Left renal cortex interstitium (tissue), 4 donors: ENCODE data around the gene TRPM5. TPM values are rescaled to one million over a fixed set of nuclear protein-coding genes. Genes with fewer than 3 reads are reported as not detected.

Experiments
- DNase-seq, 4 donors: peaks; one replicate each; pipeline ENCODE4 v3.0.0-alpha.2; 2013; ENCODE audit warnings: low read depth in 4 of 4, low spot score in 2 of 4, missing footprints in 1 of 4
- polyA plus RNA-seq, 4 donors: library from polyadenylated mRNA; unstranded; fragments of 120-200 nt; gene quantifications; one replicate each; pipeline ENCODE4 v1.2.1, GENCODE V29; 2013; ENCODE audit not compliant: insufficient read length in 4 of 4

The TRPM5 gene
- polyA plus RNA-seq, 4 donors = 1.7 to 5.0 (median 3.3) TPM

DNA sequence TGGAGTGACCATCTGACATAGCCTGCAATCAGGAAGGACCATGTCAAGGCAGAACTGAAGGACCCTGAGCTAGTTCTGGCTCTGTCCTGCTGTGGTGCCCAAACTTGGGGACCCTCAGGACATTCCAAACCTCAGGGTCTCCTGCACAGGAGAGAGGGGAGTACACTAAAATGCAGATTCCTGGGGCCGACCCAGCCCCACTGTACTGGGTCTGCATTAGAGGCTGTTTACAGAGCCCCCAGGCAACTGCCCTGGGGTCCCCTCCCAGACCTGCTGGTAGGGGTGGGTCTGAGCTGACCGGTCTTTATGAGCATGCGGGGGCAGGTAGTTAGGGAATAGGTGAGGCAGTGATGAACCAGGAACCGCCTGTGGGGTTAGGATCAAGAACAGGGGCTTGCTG lies 6.8 kb downstream of the TRPM5 start:
- no peak for DNase-seq

DNA sequence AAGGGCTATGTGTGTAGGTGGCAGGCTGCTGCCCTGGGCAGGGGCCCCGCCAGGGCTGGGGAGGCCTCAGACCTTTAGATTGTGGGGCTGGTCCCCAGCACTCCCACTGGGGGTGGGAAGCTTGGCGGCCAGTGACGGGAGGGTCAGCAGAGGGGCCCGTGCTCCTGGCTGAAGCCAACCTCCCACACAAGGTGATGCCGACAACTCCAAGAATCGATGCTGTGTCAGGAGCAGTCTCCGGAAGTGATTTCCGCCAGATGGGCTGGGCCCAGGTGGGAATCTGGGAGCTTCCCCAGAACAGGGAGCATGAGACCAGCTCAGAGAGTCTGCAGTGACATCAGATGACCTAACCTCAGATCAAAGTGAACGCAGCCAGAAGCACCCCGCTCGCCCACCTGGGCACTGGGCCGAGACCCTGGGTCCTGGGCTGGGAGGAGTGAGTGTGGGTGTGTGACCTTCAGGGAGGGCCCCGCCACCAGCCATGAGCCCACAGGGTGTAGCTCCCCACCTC lies 7.7 kb downstream of the TRPM5 start:
- no peak for DNase-seq

DNA sequence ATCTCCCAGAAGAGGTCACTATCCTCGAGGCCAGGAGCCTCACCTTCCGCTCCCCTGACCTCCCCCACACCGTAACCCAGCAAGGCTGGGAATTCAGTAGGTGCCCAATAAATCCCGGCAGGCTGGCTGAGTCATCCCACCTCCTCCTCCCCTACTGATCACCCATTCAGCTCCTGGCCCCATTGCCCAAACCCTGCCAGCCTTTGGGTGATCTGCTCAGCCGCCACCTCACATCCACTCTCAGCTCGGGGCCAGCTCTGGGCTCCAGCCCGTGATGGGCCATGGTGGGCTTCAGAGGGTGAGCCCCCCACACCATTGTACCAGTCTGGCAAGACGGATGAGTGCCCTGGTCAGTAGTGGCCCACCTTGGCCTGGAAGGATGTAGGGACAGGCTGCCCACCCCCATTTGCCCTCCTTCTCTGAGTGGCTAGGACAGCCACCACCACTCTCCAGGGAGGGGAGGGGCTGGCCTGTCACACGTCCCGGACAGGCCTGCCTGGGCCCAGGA lies 8.2 kb downstream of the TRPM5 start:
- no peak for DNase-seq

DNA sequence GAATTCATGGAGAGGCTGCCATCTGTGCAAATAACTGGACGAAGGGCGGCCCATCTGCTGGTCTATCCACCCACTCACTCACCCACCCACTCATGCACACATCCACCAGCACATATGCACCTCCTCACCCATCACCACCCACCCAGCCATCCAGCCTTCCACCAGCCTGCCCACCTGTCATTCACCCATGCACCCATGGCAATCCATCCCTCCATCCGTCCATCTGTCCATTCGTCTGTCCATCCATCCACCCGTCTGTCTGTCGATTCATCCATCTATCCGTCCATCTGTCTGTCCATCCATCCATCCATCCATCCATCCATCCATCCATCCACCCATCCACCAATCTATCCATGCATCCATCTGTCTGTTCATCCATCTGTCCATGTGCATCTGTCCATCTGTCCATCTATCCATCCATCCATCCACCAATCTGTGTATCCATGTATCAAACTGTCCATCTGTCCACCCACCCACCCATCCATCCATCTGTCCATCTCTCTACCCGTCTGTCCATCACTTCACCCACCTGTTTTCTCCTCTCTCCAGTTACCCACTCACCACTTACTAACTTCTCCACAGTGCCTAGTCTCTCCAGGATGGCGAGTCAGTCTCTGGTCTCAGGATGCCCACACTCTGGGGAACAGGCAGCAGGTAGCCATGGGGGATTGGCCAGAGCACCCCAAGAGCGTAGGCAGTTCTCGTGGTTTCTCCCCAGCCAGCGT lies 8.9 kb downstream of the TRPM5 start:
- no peak for DNase-seq

DNA sequence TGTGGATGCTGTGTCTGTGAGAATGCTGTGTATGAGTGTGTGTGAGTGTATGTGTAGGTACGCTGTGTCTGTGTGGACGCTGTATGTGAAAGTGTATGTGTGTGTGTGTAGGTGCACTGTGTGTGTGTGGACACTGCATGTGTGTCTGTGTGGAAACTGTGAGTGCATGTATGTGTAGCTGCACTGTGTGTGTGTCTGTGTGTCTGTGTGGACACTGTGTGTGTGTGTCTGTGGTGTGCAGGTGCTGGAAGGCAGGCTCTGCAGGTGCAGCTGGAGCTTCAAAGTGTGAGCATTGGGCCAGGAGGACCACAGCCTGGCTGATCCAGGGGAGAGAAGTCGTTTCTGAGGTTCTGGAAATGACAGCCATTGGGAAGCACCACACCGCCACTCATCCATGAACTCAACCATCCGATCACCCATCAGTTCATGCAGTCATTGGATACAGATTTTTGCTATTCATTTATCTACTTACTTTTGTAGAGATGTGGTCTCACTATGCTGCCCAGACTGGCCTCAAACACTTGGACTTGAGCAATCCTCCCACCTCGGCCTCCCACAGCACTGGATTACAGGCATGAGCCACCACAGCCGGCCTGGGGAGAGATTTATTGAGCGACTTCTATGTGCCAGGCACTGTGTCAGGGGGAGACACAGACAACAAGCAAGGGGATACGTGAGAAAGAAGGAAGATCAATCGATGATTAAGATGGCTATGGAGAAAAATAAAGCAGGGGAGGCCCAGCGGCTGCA lies 9.6 kb downstream of the TRPM5 start:
- DNase-seq = no peak

DNA sequence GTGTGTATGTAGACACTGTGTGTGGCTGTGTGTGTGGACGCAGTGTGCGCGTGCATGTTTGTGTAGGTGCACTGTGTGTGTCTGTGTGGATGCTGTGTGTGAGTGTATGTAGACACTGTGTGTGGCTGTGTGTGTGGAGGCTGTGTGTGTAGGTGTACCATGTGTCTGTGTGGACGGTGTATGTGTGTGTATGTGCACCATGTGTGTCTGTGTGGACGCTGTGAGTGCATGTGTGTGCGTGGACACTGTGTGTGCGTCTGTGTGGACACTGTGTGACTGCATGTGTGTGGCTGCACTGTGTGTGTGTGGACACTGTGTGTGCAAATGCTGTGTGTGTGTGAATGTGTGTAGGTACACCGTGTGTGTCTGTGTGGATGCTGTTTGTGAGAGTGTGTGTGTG lies 10.3 kb downstream of the TRPM5 start:
- no peak for DNase-seq

DNA sequence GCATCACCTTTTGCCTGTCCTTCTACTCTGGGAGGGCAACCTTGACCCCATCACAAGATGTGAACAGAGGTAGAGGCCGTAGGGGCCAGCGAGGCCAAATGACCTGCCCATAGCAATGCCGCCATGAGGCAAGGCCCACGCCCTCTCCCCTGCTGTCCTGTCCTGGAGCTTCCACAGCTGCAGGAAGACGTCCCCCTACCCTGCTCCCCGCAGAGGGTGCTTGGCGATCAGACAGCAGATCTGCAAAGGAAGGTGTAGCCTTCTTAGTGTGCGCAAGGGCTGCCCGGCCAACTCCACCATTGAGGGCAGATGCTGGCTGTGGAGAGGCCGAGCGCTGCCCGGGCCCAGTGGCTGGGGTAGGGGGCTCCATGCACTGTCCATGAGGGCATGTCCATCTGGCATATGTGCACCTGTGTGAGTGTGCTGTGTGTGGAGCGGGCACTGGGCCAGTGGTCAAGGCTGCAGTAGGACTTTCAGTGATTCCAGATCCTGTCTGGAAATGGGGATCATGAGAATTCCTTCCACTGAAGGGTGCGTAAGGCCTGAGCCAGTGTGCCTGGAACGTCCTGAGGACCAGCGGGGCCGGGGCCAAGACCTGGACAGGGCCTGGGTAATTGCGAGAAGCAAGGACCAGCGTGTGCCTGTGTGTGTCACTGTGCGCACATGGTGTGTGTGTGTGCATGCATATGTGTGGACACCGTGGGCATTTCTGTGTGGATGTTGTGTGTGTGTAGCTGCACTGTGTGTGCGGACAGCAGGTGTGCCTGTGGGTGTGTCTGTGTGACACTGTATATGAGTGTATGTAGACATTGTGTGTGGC lies 11.0 kb downstream of the TRPM5 start:
- DNase-seq = no peak

DNA sequence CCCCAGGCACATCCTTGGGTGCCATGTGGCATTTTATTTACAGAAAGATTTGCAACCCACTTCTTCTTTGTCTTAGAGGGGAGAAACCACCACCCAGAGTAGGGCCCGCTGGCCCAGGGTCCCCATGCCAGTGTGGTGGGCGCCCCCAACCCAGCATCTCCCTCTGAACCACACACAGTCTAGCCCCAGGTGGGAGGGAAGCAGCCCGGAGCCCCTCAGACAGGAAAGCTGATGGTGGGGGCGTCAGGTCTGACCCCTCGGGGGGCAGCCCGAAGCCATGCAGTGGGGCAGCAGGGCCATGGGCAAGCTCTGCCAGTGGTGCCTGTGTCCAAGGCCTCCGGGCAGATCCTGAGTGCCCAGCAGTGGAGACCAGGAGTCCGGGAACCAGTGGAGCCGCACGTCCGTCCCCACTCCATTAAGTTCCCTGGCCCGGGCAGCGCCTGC lies 11.7 kb downstream of the TRPM5 start:
- no peak for DNase-seq

DNA sequence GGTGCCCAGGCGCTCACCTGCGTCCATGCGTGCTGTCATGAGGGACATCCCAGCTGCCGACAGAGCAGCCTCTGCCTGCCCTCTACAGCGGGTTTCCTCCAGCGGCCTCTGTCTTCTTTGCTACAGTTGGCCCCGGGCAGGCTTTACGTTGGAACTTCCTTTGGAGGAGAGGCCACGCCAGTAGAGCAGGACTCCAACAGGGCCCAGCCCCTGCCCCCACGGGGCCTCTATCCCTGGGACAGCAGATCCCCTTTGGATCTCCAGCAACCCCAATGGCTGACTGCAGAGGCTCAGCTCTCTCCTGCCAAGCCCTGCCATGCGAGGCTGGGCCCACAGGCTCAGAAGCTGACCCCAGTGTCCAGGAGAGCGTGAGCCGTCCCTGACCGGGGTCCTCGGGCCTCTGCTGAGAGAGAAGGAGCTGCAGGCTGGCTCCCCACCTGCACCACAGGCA lies 12.1 kb downstream of the TRPM5 start:
- DNase-seq = no peak

DNA sequence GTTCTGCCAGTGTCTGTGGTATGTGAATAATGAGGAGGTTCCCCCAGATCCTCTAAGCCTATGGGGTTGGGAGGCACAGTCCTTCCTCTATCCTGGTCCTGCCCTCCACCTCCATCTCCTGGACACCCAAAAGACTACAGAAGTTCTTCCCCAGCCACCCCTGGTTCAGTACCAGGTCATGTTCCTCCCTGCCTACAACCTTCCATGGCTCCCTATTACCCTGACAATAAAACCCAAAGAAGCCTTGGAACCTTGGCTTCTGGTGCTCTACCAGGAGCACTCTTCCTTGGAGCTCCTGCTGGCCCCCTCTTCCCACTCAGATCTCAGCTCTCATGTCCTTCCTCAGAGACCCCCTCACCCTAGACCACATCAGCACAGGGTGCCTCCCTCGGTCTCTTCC lies 12.9 kb downstream of the TRPM5 start:
- DNase-seq = no peak

DNA sequence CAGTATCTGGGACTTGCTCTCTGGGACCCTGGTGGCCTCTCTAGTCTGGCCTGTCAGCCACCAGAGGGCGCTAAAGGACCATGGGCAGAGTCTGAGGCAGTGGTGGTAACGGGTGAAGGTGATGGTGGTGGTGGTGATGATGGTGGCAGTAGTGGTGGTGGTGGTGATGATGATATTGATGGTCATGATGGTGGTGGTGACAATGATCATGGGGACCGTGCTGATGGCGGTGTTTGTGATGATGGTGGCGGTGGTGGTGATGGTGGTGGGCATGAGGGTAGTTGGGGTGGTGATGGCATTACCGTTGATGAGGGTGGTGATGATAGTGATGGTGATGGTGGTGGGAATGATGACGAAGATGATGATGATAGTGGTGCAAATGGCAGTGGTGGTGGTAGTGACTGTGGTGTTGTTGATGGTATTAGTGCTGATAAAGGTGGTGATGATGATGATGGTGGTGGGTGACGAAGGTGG lies 16.0 kb downstream of the TRPM5 start:
- no peak for DNase-seq

DNA sequence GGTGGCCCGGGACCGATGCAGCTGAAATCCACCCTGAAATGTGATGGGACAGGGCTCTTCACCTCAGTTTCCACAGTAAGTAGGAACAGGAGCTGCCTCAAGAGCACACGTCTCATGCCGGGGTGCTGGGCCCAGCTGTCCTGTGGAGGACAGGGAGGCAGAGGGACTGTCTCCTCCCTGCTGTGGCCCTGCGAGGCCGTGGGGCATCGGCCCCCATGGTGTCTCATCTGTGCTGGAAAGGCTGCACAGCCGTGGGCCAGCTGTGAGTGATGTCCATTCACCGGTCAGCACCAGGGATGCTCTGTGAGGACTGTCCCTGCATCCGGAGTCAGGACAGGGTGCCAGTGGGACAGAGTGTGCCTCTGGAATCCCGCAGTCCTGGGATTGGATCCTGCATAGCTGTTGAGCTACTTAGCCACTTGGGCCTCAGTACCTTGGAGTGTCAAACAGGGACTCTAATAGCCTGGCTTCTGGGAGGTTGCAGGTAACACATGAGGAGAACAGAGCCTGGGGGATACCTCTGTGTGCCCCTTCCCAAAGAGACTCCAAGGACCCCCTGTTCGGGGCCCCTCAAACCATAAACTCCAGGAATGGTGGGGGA lies 16.5 kb downstream of the TRPM5 start:
- no peak for DNase-seq

DNA sequence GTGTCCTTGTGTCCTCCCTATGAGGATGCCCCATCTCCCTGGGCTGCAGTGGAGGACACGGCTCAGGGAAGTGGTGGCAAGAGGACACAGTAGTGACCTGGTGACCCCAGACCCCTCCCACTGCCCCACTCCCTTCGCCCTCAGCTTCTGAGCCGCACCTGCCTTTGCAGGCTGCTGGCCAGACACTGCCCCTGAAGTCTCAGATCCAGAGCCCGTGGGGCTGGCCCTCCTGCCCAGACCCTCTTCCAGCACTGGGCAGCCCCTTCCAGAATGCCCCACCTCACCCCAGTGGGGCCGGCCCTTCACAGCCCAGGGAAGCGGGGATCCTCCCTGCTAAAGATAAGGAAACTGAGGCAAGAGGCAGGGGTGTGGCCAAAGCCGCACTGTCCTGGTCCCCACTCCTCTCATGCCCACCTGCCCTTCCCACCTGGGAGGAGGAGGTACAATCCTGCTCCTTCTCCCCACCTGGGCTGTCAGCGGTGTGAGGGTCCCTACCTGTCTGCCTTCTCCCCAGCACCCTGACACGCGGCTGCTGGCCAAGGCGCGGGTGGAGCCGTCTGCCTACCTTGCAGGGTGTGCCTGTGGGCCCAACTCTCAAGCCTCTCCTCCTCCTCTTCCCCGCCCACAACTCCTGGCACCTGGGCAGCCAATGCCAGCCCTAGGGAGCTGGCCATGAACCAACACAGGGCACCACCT lies 17.3 kb downstream of the TRPM5 start:
- no peak for DNase-seq

DNA sequence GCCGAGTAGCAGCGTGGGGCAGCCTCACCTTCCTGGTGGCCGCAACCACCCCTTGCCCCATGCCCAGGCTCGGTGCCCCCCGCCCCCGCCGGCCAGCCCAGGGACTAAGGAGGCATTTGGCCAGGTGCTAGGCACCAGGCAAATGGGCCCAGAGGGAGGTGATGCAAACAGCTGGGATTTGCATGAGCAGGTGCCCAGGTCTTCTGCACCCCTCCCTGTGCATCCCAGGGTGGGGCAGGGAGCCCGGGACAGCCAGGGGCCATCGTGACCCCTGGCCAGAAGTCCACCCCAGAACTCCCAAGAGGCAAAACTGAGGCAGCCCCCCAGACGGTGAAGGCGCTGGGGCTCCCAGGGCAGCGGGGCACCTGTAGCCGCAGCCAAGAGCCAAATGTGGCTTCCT lies 18.1 kb downstream of the TRPM5 start:
- no peak for DNase-seq

DNA sequence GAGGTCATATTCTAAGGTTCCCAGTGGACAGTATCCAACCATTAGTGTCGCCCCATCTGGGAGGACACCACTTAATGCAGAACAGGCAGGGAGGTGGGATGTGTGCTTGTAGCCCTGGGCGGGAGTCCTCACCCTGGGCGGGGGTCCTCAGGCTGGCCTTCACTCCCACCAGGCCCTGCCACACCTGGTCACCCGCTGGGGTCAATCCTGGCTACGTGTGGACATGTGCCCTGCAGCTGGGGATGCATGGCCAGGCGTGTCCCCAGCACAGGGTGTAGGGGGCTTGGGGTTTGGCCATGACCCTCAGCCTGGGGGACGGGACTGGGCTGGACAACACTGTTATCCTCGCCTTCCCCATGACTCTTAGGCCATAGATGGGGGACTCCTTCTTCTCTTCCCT lies 18.8 kb downstream of the TRPM5 start:
- DNase-seq = no peak

DNA sequence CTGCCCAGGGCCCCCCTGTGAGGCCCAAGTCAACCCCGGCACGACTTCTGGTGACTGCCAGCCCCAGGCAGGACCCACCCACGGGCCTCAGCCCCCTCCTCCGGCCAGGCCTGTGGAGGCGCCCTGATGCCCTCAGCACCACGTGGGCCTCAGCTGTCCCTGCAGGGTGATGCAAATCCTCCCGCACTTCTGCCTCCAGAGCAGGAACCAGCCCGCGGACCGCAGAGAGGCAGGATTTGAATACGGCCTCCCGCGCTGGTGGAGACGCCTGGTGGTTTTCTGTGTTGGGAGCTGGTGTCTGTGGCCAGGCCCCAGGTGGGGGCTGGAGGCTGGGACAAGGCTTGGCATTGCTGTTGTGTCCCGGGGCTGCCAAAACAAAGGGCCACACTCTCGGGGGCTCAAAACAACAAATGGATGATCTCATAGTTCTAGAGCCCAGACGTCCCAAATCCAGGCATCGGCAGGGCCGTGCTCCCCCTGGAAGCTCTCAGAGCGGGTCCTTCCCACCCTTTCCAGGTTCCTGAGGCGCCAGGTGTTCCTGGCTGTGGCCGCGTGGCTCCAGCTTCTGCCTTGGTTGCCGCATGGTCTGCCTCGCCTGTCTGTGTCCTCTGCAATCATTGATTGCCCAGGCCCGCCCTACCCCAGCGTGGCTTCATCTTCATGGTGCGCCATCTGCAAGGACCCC lies 19.4 kb downstream of the TRPM5 start:
- DNase-seq = no peak

DNA sequence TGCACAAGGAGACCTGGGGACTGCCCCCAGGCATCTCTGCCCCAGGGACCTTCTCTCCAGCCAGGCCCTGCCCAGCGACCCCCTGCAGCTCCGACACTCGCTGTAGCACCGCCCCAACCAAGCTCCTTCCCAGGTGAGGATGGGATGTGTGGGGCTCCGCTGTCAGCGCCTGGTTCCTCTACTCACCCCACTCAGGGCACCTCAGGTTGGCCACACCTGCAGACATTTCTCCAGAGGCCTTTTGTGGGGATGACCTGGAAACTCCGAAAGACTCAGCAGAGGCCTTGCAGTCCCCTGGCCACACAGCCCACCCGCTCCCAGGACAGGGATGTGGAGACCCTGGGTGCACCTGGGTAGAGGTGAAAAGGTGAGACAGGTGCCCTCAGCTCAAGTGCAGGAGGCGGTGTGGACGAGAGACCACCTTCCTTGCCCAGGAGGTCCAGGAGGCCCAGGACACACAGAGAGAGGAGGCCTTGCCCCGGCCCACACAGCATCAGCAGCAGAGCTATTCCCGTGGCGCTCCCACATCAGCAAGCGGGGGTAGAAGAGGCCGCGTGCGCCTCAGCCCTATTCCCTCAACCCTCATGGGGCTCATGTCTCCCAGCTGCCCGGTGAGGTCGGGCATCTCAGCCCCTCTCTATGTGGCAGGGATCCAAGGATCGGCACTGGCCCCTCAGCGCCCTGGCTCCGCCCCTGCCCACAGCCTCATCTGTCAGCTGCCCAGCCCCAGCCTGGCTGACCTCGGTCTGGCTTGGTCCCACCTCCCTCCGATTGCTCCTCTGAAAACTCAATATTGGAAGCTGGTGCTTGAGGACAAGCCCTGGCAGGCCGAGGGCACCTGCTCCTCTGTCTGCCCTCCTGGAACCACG lies 20.9 kb downstream of the TRPM5 start:
- DNase-seq = no peak

DNA sequence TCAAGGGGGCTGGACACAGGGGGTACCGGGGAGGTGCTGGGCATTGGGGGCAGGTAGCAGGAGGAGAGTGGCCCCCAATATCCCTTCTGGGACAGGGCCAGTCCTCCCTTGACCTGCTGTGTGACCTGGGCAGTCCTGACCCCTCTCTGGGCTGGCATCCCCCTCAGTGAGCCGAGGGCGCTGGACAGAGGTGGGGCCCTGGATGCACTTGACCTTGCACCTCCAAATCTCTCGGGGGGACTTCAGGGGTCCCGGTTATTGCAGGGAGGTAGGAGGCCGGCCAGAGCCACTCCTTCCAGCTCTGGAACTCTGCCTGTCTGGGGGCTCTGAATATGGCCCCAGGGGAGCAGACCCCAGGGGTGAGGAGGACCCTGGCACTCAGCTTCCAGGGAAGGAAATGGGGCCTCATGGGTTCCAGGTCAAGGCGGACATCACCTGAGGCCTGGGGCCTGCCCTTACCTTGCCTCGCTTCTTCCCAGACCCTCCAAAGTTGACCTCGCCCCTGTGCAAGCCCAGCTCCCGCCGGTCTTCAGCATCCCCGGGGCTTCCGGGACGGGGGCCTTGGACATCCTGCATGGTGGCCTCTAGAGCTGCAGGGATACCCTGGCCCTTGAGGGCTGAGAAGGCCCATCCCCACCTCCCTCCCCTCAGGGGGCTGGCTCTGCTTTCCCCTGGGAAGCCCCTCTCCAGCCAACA lies 21.7 kb downstream of the TRPM5 start:
- DNase-seq = no peak
